Endothelial cell of umbilical vein (primary cell): ENCODE data around the gene STX8. TPM values are rescaled to one million over a fixed set of nuclear protein-coding genes. Genes with fewer than 3 reads are reported as not detected.

ENCODE experiments used
- BruUV-seq: library from RNA; stranded (reverse); fragments of 400-500 nt; replicated peaks from 2 replicates; lab custom pipeline; 2021; lab: Mats Ljungman, UMichigan
- CTCF ChIA-PET: fragments of 300-600, 350-600 bp; sonication (Branson Sonifier 250); formaldehyde crosslinking; loops from one replicate; lab custom pipeline; 2021; ENCODE audit warnings: antibody characterized with exemption, inconsistent platforms; lab: Charles Lee
- POLR2A ChIA-PET: fragments of 300-600, 350-600 bp; sonication (Branson Sonifier 250); formaldehyde crosslinking; loops from one replicate; lab custom pipeline; 2021; ENCODE audit warnings: antibody characterized with exemption, inconsistent platforms; lab: Charles Lee
- DNase-seq: peaks from one replicate; pipeline ENCODE4 v3.0.0-alpha.2; 2011; ENCODE audit warnings: low read depth, low spot score
- FAIRE-seq: peaks from 2 replicates; lab custom pipeline; 2011; peaks lifted over from hg19 to GRCh38; lab: Jason Lieb, UNC
- H2AFZ ChIP-seq: 2 replicates; pipeline ENCODE4 v1.6.0; 2012; ENCODE audit warnings: low read depth, low read length, control low read depth, inconsistent platforms
- H3K27ac ChIP-seq: 2 replicates; pipeline ENCODE4 v1.5.1; 2011; ENCODE audit warnings: low read depth, mild to moderate bottlenecking, control low read depth, low read length, moderate library complexity; ENCODE audit not compliant: insufficient read depth
- H3K27me3 ChIP-seq, 2 experiments: 2 replicates each; pipeline versions ENCODE4 v1.6.0 to v1.6.1; 2011; ENCODE audit warnings: low read length in 2 of 2, mixed read lengths in 1 of 2; ENCODE audit not compliant: control insufficient read depth in 2 of 2, insufficient read depth in 2 of 2
- H3K36me3 ChIP-seq, 2 experiments: 2 replicates in 1 of 2; 3 replicates in 1 of 2; pipeline ENCODE4 v1.5.1; 2011; ENCODE audit warnings: low read length in 2 of 2, mild to moderate bottlenecking in 1 of 2, moderate library complexity in 1 of 2; ENCODE audit not compliant: control insufficient read depth in 2 of 2, insufficient read depth in 2 of 2; ENCODE audit errors: extremely low read depth in 1 of 2
- H3K4me1 ChIP-seq: 3 replicates; pipeline ENCODE4 v1.5.1; 2011; ENCODE audit warnings: mild to moderate bottlenecking, low read length; ENCODE audit not compliant: control insufficient read depth, insufficient read depth; ENCODE audit errors: extremely low read depth
- H3K4me2 ChIP-seq: 2 replicates; pipeline ENCODE4 v1.6.1; 2011; ENCODE audit warnings: low read length, control low read depth, mixed read lengths; ENCODE audit not compliant: insufficient read depth
- H3K4me3 ChIP-seq, 3 experiments: fragments of 200-600 bp in 1 of 3; sonication (generic), shearing (Covaris generic) in 1 of 3; replicated peaks in 1 of 3; 2 replicates each; pipeline ENCODE4 v1.5.1; 2011 to 2016; ENCODE audit warnings: control low read depth in 3 of 3, low read length in 3 of 3, mild to moderate bottlenecking in 2 of 3, inconsistent platforms in 1 of 3, low read depth in 1 of 3, moderate library complexity in 1 of 3; ENCODE audit not compliant: insufficient read depth in 1 of 3
- H3K79me2 ChIP-seq: 2 replicates; pipeline ENCODE4 v1.6.0; 2012; ENCODE audit warnings: low read length, inconsistent platforms; ENCODE audit not compliant: control insufficient read depth, insufficient read depth
- H3K9ac ChIP-seq: replicated peaks from 2 replicates; pipeline ENCODE3; 2011; ENCODE audit warnings: low read length, control low read depth; ENCODE audit not compliant: insufficient read depth; ENCODE audit errors: extremely low read depth
- H3K9me1 ChIP-seq: replicated peaks from 3 replicates; pipeline ENCODE4 v1.6.0; 2011; ENCODE audit warnings: mild to moderate bottlenecking, low read length; ENCODE audit not compliant: control insufficient read depth, insufficient read depth; ENCODE audit errors: extremely low read depth
- H3K9me3 ChIP-seq: replicated peaks from 2 replicates; pipeline ENCODE4 v1.5.1; 2012; ENCODE audit warnings: low read length, inconsistent platforms; ENCODE audit not compliant: control insufficient read depth, insufficient read depth
- H4K20me1 ChIP-seq: replicated peaks from 2 replicates; pipeline ENCODE3; 2011; ENCODE audit warnings: mild to moderate bottlenecking, low read length; ENCODE audit not compliant: control insufficient read depth, insufficient read depth; ENCODE audit errors: extremely low read depth
- EZH2 ChIP-seq: IDR thresholded peaks from 2 replicates; pipeline ENCODE4 v1.6.1; 2012; ENCODE audit warnings: borderline replicate concordance, low read depth, mild to moderate bottlenecking, moderate library complexity, low read length, inconsistent platforms; ENCODE audit not compliant: severe bottlenecking
- FOS ChIP-seq: IDR thresholded peaks from 2 replicates; pipeline ENCODE4 v1.6.1; 2011; ENCODE audit warnings: mild to moderate bottlenecking, low read length, moderate library complexity, borderline replicate concordance; ENCODE audit not compliant: insufficient read depth
- GATA2 ChIP-seq: IDR thresholded peaks from 2 replicates; pipeline ENCODE4 v1.7.0; 2011; ENCODE audit warnings: low read depth, mild to moderate bottlenecking, moderate library complexity, mixed read lengths, low read length; ENCODE audit not compliant: insufficient read length, insufficient read depth
- JUN ChIP-seq: IDR thresholded peaks from 2 replicates; pipeline ENCODE4 v1.6.1; 2011; ENCODE audit warnings: borderline replicate concordance, low read depth; ENCODE audit not compliant: insufficient read length, insufficient read depth
- MYC ChIP-seq: IDR thresholded peaks from one replicate; pipeline ENCODE4 v1.6.1; 2011; ENCODE audit warnings: mild to moderate bottlenecking, low read depth, low read length
- POLR2A ChIP-seq: IDR thresholded peaks from 2 replicates; pipeline ENCODE4 v1.6.1; 2012; ENCODE audit warnings: low read depth, mild to moderate bottlenecking, control low read depth, low read length
- POLR2AphosphoS5 ChIP-seq: IDR thresholded peaks from 2 replicates; pipeline ENCODE4 v1.6.1; 2012; ENCODE audit warnings: low read depth, mild to moderate bottlenecking, control low read depth, low read length, moderate library complexity; ENCODE audit not compliant: insufficient read depth
- dilution Hi-C: fragments of 300-500 bp; cut with MboI; formaldehyde crosslinking; loops from one replicate; pipeline ENCODE4 v1.15.0; 2019; ENCODE audit warnings: low sequenced_read_pairs; ENCODE audit not compliant: extremely low pct_ligation_motif_present
- intact Hi-C: fragments of 100-400 bp; cut with micrococcal nuclease; formaldehyde crosslinking; loops from one replicate; pipeline ENCODE4 v1.10.0; 2022
- polyA plus RNA-seq, 4 experiments: library from polyadenylated mRNA; depleted of rRNA in 3 of 4; stranded (reverse) in 3 of 4; unstranded in 1 of 4; fragments of >200 nt; gene quantifications; 2 replicates each; pipeline versions ENCODE4 v1.2.1 to v1.2.3, GENCODE V29; 2011 to 2012; ENCODE audit warnings: missing spikeins in 1 of 4
- total RNA-seq: library from RNA; stranded (reverse); gene quantifications from 2 replicates; pipeline ENCODE4 v1.2.3, GENCODE V29; 2021
- TF ChIP-seq, protein P1 (sequence below), 2 donors: IDR thresholded peaks; 1 replicate in 1 of 2; 2 replicates in 1 of 2; pipeline ENCODE4 v1.5.1; 2011; ENCODE audit warnings: low read length in 2 of 2, mild to moderate bottlenecking in 2 of 2, moderate library complexity in 2 of 2, control low read depth in 1 of 2, inconsistent platforms in 1 of 2, low read depth in 1 of 2; ENCODE audit not compliant: insufficient read depth in 1 of 2; ENCODE audit errors: extremely low read depth in 1 of 2

The STX8 gene
- total and polyA plus RNA-seq, 2 donors (not counting 3 experiments of a cell fraction or from before 2014, with no cell fraction given): 25.9 to 67.3 TPM

DNA sequence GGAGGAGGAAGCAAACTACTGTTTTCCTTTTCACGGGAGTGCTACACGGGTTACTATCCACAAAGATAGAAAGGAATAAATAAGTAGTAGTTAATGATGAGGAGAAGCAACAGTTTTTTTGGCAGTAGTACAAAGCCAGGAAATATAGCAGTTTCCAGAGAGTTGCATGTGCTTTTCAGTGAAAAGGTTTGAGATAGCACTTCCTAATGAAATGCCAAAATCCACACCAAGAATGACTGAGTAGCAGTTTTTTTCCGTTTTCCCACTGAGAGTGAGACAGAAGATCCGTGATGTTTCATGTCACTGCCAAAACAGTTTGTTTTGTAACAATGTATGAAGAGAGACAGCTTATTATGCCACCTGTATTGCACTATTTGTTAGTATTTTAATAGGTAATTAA, 129.1 kb downstream of the STX8 start:
- H3K4me3 ChIP-seq: no peak overlapping the region
- DNase-seq (peak; percentile 88), FAIRE-seq (no peak)
- no peaks in the 10 kb centered on the region for H3K79me2 ChIP-seq
- no TSS peak for BruUV-seq
- H3K4me2 ChIP-seq: no peak overlapping the region
- dilution Hi-C loops (no loop called here), intact Hi-C loops (no loop called here)
- no peak overlapping the region for H2AFZ ChIP-seq
- no peak overlapping the region for H3K27ac ChIP-seq
- ChIA-PET CTCF (interaction anchor here (0.7 to 2.1 kb wide), 2 partner anchors 9 to 23 kb away, joined by 4 to 8 read pairs; no protein-coding TSS in a partner anchor), POLR2A (no interaction called here)
- TF ChIP-seq GATA2 (no peak), FOS (no peak), MYC (no peak), EZH2 (no peak), POLR2A (no peak), POLR2AphosphoS5 (no peak), JUN (no peak)
- TF ChIP-seq, protein P1, sequence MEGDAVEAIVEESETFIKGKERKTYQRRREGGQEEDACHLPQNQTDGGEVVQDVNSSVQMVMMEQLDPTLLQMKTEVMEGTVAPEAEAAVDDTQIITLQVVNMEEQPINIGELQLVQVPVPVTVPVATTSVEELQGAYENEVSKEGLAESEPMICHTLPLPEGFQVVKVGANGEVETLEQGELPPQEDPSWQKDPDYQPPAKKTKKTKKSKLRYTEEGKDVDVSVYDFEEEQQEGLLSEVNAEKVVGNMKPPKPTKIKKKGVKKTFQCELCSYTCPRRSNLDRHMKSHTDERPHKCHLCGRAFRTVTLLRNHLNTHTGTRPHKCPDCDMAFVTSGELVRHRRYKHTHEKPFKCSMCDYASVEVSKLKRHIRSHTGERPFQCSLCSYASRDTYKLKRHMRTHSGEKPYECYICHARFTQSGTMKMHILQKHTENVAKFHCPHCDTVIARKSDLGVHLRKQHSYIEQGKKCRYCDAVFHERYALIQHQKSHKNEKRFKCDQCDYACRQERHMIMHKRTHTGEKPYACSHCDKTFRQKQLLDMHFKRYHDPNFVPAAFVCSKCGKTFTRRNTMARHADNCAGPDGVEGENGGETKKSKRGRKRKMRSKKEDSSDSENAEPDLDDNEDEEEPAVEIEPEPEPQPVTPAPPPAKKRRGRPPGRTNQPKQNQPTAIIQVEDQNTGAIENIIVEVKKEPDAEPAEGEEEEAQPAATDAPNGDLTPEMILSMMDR (IDR thresholded peaks at IDR 0.05; ENCODE audit: extremely low read depth in 1 of 2, insufficient read depth in 1 of 2, low read depth in 1 of 2, low read length in 2 of 2): no peak
- H4K20me1 ChIP-seq: no peaks in the 10 kb centered on the region
- H3K27me3 ChIP-seq: no peaks in the 10 kb centered on the region
- H3K9me1 ChIP-seq: no peaks in the 10 kb centered on the region
- no peak overlapping the region for H3K9ac ChIP-seq
- H3K36me3 ChIP-seq: no peaks in the 10 kb centered on the region
- H3K4me1 ChIP-seq: no peaks in the 10 kb centered on the region
- no peaks in the 10 kb centered on the region for H3K9me3 ChIP-seq
